Keratinocyte (primary cell): ENCODE data around the gene MEIS2.

ENCODE experiments used
- EZH2 ChIP-seq: IDR thresholded peaks from one replicate; pipeline ENCODE4 v1.6.1; 2012; ENCODE audit warnings: inconsistent platforms, mild to moderate bottlenecking, low read length, moderate library complexity
- TF ChIP-seq, protein P1 (sequence below), 3 experiments: IDR thresholded peaks in 1 of 3; conservative IDR thresholded peaks in 1 of 3; optimal IDR thresholded peaks in 1 of 3; 2 replicates in 2 of 3; 3 replicates in 1 of 3; pipeline versions ENCODE3 to v1.5.1; 2011; ENCODE audit warnings: low read length in 3 of 3, mild to moderate bottlenecking in 3 of 3, moderate library complexity in 2 of 3, control low read depth in 1 of 3, inconsistent platforms in 1 of 3; ENCODE audit not compliant: insufficient read depth in 2 of 3; ENCODE audit errors: extremely low read depth in 1 of 3

DNA sequence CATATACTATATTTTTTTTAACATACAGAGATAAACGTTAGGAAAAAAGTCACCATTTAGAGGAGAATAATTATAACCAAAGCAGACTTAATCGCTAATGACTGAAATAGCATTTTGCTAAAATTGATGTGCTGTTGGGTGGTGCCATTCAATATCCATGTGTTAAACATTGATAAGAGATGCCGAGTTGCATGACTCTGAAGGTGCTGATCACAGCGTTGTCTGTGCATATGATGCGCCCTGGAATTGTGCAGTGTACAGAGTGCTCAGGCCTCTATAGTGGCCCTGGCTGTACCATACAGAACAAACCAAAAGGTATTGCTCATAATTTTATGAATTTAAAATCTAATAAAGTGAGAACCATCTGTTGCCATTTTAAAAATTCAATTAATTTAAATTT is 168.3 kb downstream of the MEIS2 start:
- TF ChIP-seq, protein P1, sequence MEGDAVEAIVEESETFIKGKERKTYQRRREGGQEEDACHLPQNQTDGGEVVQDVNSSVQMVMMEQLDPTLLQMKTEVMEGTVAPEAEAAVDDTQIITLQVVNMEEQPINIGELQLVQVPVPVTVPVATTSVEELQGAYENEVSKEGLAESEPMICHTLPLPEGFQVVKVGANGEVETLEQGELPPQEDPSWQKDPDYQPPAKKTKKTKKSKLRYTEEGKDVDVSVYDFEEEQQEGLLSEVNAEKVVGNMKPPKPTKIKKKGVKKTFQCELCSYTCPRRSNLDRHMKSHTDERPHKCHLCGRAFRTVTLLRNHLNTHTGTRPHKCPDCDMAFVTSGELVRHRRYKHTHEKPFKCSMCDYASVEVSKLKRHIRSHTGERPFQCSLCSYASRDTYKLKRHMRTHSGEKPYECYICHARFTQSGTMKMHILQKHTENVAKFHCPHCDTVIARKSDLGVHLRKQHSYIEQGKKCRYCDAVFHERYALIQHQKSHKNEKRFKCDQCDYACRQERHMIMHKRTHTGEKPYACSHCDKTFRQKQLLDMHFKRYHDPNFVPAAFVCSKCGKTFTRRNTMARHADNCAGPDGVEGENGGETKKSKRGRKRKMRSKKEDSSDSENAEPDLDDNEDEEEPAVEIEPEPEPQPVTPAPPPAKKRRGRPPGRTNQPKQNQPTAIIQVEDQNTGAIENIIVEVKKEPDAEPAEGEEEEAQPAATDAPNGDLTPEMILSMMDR (optimal IDR thresholded peaks at IDR 0.05 in 1 of 3, IDR thresholded peaks at IDR 0.05 in 1 of 3, conservative IDR thresholded peaks at IDR 0.05 in 1 of 3; ENCODE audit: extremely low read depth in 1 of 3, insufficient read depth in 2 of 3, low read length in 3 of 3), result no peak
- no peak for TF ChIP-seq EZH2
